A549 (cell line): ENCODE measurements around the gene ATP13A3. TPM values are rescaled to one million over a fixed set of nuclear protein-coding genes. Genes with fewer than 3 reads are reported as not detected.

Experiments
- ATAC-seq, 2 experiments: fragments of 200-7000 bp in 1 of 2; fragments of >200 bp in 1 of 2; cut with Nextera tagmentation in 1 of 2; cut with Tn5 transposase in 1 of 2; 3 replicates each; pipeline versions ENCODE4 v1.8.0 to v1.9.1; 2018 to 2020; ENCODE audit warnings: mild to moderate bottlenecking in 1 of 2, moderate library complexity in 1 of 2
- CTCF ChIA-PET: fragments of 300-600 bp; sonication (Branson Sonifier 250); formaldehyde crosslinking; extraction: SDS; loops from one replicate; lab custom pipeline; 2021; ENCODE audit warnings: antibody characterized with exemption, inconsistent platforms; lab: Yijun Ruan, JAX
- POLR2A ChIA-PET: fragments of 350-600 bp; formaldehyde crosslinking; extraction: SDS; loops from one replicate; lab custom pipeline; 2021; ENCODE audit warnings: antibody characterized with exemption, inconsistent platforms; lab: Yijun Ruan, JAX
- DNase-seq, 2 experiments: peaks; one replicate each; pipeline versions ENCODE4 v3.0.0 to v3.0.0-alpha.2; 2011 to 2016; ENCODE audit warnings: low read depth in 1 of 2, low spot score in 1 of 2
- FAIRE-seq: peaks from 2 replicates; lab custom pipeline; 2011; peaks lifted over from hg19 to GRCh38; lab: Jason Lieb, UNC
- H3K27ac ChIP-seq, 2 experiments: fragments of >200 bp; sonication (Bioruptor Twin); formaldehyde crosslinking; 3 replicates each; pipeline ENCODE4 v1.5.1; 2016 to 2017
- H3K4me1 ChIP-seq: fragments of >200 bp; sonication (Bioruptor Twin); formaldehyde crosslinking; 3 replicates; pipeline ENCODE4 v1.6.1; 2016
- H3K4me2 ChIP-seq: fragments of >200 bp; sonication (Bioruptor Twin); formaldehyde crosslinking; 3 replicates; pipeline ENCODE4 v1.6.1; 2016
- H3K4me3 ChIP-seq: fragments of >200 bp; sonication (Bioruptor Twin); formaldehyde crosslinking; 3 replicates; pipeline ENCODE4 v1.5.1; 2016
- H3K9me3 ChIP-seq: fragments of >200 bp; sonication (Bioruptor Twin); formaldehyde crosslinking; 3 replicates; pipeline ENCODE4 v1.6.1; 2016
- ATOH8 ChIP-seq: fragments of 250-450 bp; sonication (Bioruptor Pico); IDR thresholded peaks from 2 replicates; pipeline ENCODE4 v1.5.0; 2020; ENCODE audit warnings: low read depth, mild to moderate bottlenecking, moderate library complexity
- BCL3 ChIP-seq: fragments of >200 bp; sonication (Bioruptor Twin); formaldehyde crosslinking; IDR thresholded peaks from 3 replicates; pipeline ENCODE4 v1.6.1; 2016
- BHLHE40 ChIP-seq: IDR thresholded peaks from 2 replicates; pipeline ENCODE4 v1.6.1; 2012; ENCODE audit warnings: low read depth, low read length, inconsistent platforms
- CBX2 ChIP-seq: fragments of 200-600 bp; sonication (generic); IDR thresholded peaks from 2 replicates; pipeline ENCODE4 v1.6.1; 2016; ENCODE audit warnings: low read depth, mild to moderate bottlenecking, borderline replicate concordance
- CHD2 ChIP-seq: fragments of 150-350 bp; IDR thresholded peaks from 2 replicates; pipeline ENCODE4 v1.6.1; 2014; ENCODE audit warnings: low read length; ENCODE audit not compliant: partially characterized antibody
- CHD4 ChIP-seq: fragments of 200-600 bp; sonication (generic); IDR thresholded peaks from 2 replicates; pipeline ENCODE4 v1.6.1; 2016; ENCODE audit warnings: antibody characterized with exemption, mild to moderate bottlenecking, borderline replicate concordance
- CTCF ChIP-seq: fragments of >200 bp; sonication (Bioruptor Twin); formaldehyde crosslinking; IDR thresholded peaks from 3 replicates; pipeline ENCODE4 v1.5.1; 2016
- EHF ChIP-seq: fragments of 250-450 bp; sonication (Bioruptor Pico); IDR thresholded peaks from 2 replicates; pipeline ENCODE4 v1.5.0; 2020; ENCODE audit warnings: mild to moderate bottlenecking
- EP300 ChIP-seq, 2 experiments: fragments of >200 bp; sonication (Bioruptor Twin); formaldehyde crosslinking; IDR thresholded peaks; 2 replicates in 1 of 2; 3 replicates in 1 of 2; pipeline ENCODE4 v1.6.1; 2016 to 2017
- ESRRA ChIP-seq: fragments of 150-350 bp; IDR thresholded peaks from 2 replicates; pipeline ENCODE4 v1.6.1; 2014; ENCODE audit warnings: mild to moderate bottlenecking, low read length, borderline replicate concordance
- FOSB ChIP-seq: fragments of 250-450 bp; sonication (Bioruptor Pico); IDR thresholded peaks from 2 replicates; pipeline ENCODE4 v1.5.0; 2020; ENCODE audit warnings: mild to moderate bottlenecking, moderate library complexity
- FOSL2 ChIP-seq, 2 experiments: fragments of 450-650 bp in 1 of 2; fragments of >200 bp in 1 of 2; sonication (Bioruptor Twin) in 1 of 2; formaldehyde crosslinking; IDR thresholded peaks; 2 replicates each; pipeline versions ENCODE4 v1.5.0 to v1.6.1; 2016 to 2020; ENCODE audit warnings: mild to moderate bottlenecking in 1 of 2, moderate library complexity in 1 of 2
- HEYL ChIP-seq: fragments of 250-450 bp; sonication (Bioruptor Pico); IDR thresholded peaks from 2 replicates; pipeline ENCODE4 v1.8.0; 2021; ENCODE audit warnings: mild to moderate bottlenecking, moderate library complexity
- HOXB13 ChIP-seq: fragments of 250-450 bp; sonication (Bioruptor Pico); IDR thresholded peaks from 2 replicates; pipeline ENCODE4 v1.5.0; 2020; ENCODE audit warnings: low read depth, mild to moderate bottlenecking, moderate library complexity
- JUN ChIP-seq, 2 experiments: fragments of >200 bp; sonication (Bioruptor Twin); formaldehyde crosslinking; IDR thresholded peaks; 2 replicates in 1 of 2; 3 replicates in 1 of 2; pipeline ENCODE4 v1.6.1; 2016 to 2017
- KDM5A ChIP-seq: fragments of 200-600 bp; sonication (generic); IDR thresholded peaks from 2 replicates; pipeline ENCODE4 v1.6.1; 2016; ENCODE audit warnings: antibody characterized with exemption, mild to moderate bottlenecking
- NFE2L2 ChIP-seq: fragments of 150-350 bp; conservative IDR thresholded peaks from 2 replicates; pipeline ENCODE4 v1.6.1; 2014; ENCODE audit warnings: low read length
- NPAS2 ChIP-seq: fragments of 250-450 bp; sonication (Bioruptor Pico); IDR thresholded peaks from 2 replicates; pipeline ENCODE4 v1.8.0; 2022; ENCODE audit warnings: mild to moderate bottlenecking, moderate library complexity, borderline replicate concordance
- NR3C1 ChIP-seq: fragments of >200 bp; sonication (Bioruptor Twin); formaldehyde crosslinking; IDR thresholded peaks from 3 replicates; pipeline ENCODE4 v1.6.1; 2017
- USF2 ChIP-seq: fragments of 450-650 bp; IDR thresholded peaks from 2 replicates; pipeline ENCODE4 v1.6.1; 2014; ENCODE audit warnings: antibody characterized with exemption
- WGBS: methylation state at CpG from one replicate; pipeline ENCODE4 v1.1.6; 2017; ENCODE audit errors: missing lambda C conversion rate; 5-methylcytosine and 5-hydroxymethylcytosine counted together
- polyA plus RNA-seq, 4 experiments: library from polyadenylated mRNA; depleted of rRNA in 3 of 4; stranded (reverse); fragments of >200 nt; fragmentation: RNase III in 1 of 4; extraction: RNeasy Plus Mini Kit Qiagen cat#74134 plus additional on column Dnase treatment in 1 of 4; gene quantifications; 2 replicates in 3 of 4; 3 replicates in 1 of 4; pipeline ENCODE4 v1.2.3, GENCODE V29; 2011 to 2017

Gene ATP13A3
- polyA plus RNA-seq, 2 of the 4 experiments (the other 2 are of a cell fraction), result 63.6 to 102 TPM

- WGBS, result 78% methylated on average over 6 of the region's 6 CpGs
- Histone ChIP-seq H3K4me3 (no peak overlapping the region), H3K27ac (no peak overlapping the region), H3K9me3 (no peaks in the 10 kb centered on the region), H3K4me1 (no peaks in the 10 kb centered on the region), H3K4me2 (no peak overlapping the region)
- FAIRE-seq (no peak), ATAC-seq (no peak), DNase-seq (no peak)
- TF ChIP-seq CHD2 (no peak), NPAS2 (no peak), EHF (no peak), HEYL (CRISPR knock-in tag) (no peak), USF2 (no peak), NFE2L2 (no peak), KDM5A (no peak), ESRRA (no peak), CBX2 (no peak)
- POLR2A ChIA-PET, result no interaction called here
- CTCF ChIA-PET, result interaction anchor here (0.6 to 1.4 kb wide), 3 partner anchors 18 to 134 kb away, joined by 3 to 4 read pairs (median 3); no protein-coding TSS in a partner anchor
Measured at GRCh38 chr3:194439881-194440550, 46.8 kb downstream of the ATP13A3 start.

- no peak overlapping the region for H3K27ac ChIP-seq
- H3K9me3 ChIP-seq, result no peaks in the 10 kb centered on the region
- H3K4me1 ChIP-seq, result no peaks in the 10 kb centered on the region
- POLR2A ChIA-PET, result no interaction called here
- DNase-seq (no peak), ATAC-seq (no peak), FAIRE-seq (no peak)
- no peak overlapping the region for H3K4me3 ChIP-seq
- no peak overlapping the region for H3K4me2 ChIP-seq
- WGBS, result 88% methylated on average over 3 of the region's 3 CpGs
- no peak for TF ChIP-seq CTCF
- TF ChIP-seq BHLHE40, result no peak
- TF ChIP-seq HOXB13 (CRISPR knock-in tag), result no peak
- TF ChIP-seq CHD4, result no peak
- TF ChIP-seq CBX2, result no peak
- TF ChIP-seq FOSL2 (IDR thresholded peaks at IDR 0.05), result no peak
- no peak for TF ChIP-seq FOSL2 (CRISPR knock-in tag; IDR thresholded peaks at IDR 0.05)
- no peak for TF ChIP-seq EP300 (IDR thresholded peaks at IDR 0.05)
- TF ChIP-seq NR3C1, result no peak
- TF ChIP-seq JUN (IDR thresholded peaks at IDR 0.05), result no peak
- TF ChIP-seq BCL3, result no peak
- TF ChIP-seq ATOH8 (CRISPR knock-in tag), result no peak
- no peak for TF ChIP-seq FOSB (CRISPR knock-in tag)
- TF ChIP-seq, all 56 proteins: peak for 0
- CTCF ChIA-PET, result no interaction called here
Measured at GRCh38 chr3:194434503-194434902, 52.3 kb downstream of the ATP13A3 start.
